ENCODE results near the gene GAN.
"Not testable (repeated sequence)": the region's sequence is repeated elsewhere in the genome, so short reads cannot be mapped to it uniquely, and the experiment has no call there.

GAN gene

GRCh38 chr16:81401035-81401950, 86.5 kb downstream of the GAN start:
- DNase-seq: no peak

DNA sequence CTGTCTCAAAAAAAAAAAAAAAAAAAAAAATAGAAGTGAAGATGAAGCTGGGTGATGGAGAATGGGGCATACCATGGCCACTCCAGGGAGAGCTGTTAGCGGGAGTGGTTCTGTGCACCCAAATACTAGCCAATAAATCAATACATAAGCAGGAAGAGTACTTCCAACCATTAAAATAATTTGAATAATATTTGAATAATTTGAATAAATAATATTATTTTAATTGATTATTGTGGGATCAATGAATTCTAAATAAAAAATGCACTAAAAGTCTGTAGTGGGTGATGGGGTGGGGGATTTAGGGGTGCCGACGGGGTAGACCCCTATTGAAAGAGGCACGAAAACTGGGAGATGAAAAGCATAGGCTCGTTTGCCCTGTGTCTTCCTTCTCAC, 88.4 kb downstream of the GAN start:
- DNase-seq: no peak

GRCh38 chr16:81403601-81404391, 89.0 kb downstream of the GAN start:
- peak; percentile 82 for DNase-seq

DNA sequence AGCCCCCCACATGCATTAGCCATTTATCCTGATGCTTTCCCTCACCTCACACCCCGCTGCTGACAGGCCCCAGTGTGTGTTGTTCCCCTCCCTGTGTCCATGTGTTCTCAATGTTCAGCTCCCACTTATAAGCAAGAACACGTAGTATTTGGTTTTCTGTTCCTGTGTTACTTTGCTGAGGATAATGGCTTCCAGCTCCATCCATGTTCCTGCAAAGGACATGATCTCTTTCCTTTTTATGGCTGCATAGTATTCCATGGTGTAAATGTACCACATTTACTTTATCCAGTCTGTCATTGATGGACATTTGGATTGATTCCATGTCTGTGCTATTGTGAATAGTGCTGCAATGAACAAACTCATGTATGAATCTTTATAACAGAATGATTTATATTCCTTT, 90.2 kb downstream of the GAN start:
- not testable (repeated sequence) for DNase-seq

DNA sequence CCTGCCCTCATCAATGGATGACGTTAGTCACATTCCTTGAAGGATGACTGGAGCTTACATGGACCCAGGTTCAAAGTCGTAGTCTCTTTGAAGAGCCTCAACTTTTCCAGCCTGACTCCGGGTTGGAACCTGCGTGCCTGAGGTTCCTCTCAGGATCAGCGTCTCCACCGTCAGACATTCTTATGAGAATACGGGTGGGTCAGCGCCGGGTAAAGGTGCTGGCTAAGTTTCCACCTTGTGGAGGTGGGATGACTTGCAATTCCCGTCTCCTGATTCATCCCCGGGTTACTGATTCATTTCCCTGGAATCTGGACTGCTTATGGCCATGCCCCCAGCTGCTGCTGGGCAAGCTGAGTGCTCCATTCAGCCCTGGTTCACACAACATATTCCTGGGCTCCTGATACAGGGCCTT, 90.9 kb downstream of the GAN start:
- no peak for DNase-seq

DNA sequence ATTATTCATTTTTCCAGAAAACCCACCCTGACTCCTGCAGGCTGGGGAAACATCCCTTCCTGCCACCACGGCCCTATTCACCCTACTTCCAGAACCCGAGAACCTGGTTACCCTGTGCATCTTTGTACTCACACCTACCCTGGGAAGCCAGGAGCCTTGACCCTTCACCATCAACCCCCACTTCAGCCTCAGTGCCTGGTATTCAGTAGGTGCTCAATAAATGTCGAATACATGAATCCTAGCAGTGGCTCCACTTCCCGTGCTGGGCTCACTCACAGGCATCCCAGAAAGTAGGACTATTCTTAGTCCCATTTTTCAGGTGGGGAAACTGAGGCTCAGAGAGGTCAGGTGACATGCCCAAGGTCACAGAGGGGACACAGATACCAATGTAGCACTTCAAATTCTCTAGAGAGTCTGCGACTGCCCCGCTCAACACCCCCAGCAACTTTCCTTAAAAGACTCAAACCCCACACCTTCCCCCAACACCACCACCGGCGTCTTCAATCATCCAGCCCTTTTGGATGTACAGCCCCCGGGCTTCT, 93.7 kb downstream of the GAN start:
- DNase-seq: no peak

GRCh38 chr16:81409016-81409556, 94.3 kb downstream of the GAN start:
- DNase-seq: no peak

- no peak for DNase-seq
Observed at GRCh38 chr16:81410643-81411293, 96.0 kb downstream of the GAN start.

- no peak for DNase-seq
Observed at GRCh38 chr16:81413245-81413990, 98.7 kb downstream of the GAN start.

GRCh38 chr16:81415751-81416150, 101.0 kb downstream of the GAN start:
- no peak for DNase-seq

- no peak for DNase-seq
Observed at GRCh38 chr16:81416749-81417148, 102.0 kb downstream of the GAN start.

DNA sequence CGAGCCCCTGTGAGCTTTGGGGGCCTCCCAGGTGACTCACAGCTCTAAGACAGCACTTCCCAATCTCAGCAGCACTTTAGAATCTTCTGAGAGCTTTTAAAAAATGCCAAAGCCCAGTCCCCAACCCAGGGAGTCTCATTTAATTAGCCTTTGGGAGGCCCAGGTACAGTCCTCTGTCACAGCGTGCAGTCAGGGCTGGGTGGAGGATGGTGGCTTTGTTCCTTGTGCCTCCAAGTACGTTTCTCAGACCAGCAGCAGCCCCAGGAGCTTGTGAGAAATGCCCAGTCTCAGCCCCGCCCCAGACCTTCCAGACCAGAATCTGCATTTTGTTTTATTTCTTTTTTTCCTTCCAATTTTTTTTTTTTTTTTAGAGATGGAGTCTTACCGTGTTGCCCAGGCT, 102.4 kb downstream of the GAN start:
- DNase-seq: no peak

DNA sequence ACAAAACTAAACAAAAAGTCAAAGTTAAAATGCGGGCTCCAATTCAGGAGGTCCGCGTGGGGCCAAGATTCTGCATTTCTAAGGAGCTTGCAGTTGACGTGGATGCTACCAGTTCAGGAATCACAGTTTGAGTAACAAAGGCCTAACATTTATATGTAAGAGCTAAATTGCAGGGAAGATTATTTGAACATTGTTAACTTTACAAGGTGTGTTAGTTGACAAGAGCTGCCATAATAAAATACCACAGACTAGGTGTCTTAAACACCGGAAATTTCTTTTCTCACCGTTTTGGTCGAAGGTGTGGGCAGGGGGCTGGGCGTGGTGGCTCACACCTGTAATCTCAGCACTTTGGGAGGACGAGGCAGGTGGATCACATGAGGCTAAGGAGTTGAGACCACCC, 105.0 kb downstream of the GAN start:
- no peak for DNase-seq

DNA sequence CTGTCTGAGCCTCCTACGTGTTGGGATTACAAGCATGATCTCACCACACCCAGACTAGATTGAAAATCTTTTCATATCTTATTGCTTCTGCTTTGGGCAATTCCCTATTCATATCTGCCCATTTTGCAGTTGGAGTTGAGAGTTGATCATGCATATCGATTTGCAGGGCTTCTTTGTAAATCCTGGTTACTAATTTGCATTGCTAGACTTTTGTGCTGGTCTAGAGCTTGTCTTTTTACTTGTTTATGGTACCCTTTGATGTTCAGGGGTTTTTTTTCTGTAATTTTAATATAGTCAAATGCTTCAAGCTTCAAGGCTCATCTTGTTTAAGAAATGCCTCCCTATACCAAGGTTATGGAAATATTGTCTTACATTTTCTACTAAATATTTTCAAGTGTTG, 106.4 kb downstream of the GAN start:
- DNase-seq: no peak

- DNase-seq: no peak
Observed at GRCh38 chr16:81421536-81421935, 106.8 kb downstream of the GAN start.

GRCh38 chr16:81422153-81422552, 107.4 kb downstream of the GAN start:
- not testable (repeated sequence) for DNase-seq

DNA sequence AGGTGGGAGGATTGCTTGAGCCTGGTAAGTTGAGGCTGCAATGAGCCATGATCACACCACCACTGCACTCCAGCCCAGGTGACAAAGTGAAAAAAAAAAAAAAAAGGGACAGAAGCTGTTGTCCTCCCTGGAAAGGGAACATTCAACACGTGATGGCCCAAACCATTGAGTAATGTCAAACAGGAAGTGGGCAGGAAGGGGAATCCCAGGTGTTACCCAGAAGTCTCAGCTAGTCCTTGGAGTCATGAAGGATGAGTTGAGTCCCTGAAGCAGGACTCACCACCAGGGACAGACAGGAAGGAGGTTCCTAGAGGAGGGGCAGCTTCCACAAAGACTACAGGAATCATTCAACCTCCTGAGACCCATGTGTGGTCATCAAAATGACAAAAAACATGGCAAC, 110.0 kb downstream of the GAN start:
- DNase-seq: no peak

- no peak for DNase-seq
Observed at GRCh38 chr16:81427219-81427618, 112.5 kb downstream of the GAN start.

- DNase-seq: no peak
Observed at GRCh38 chr16:81429045-81429521, 114.3 kb downstream of the GAN start.

GRCh38 chr16:81431554-81432353, 117.0 kb downstream of the GAN start:
- DNase-seq: no peak

GRCh38 chr16:81432937-81433557, 118.3 kb downstream of the GAN start:
- DNase-seq: no peak

All from left hindlimb (tissue), 1 donor.